DMS153 treated with DMSO at 0.1 percent for 48 hours (cell line): ENCODE measurements around the gene SAYSD1.

Experiments used
- DNase-seq: peaks from one replicate; lab custom pipeline; 2025; ENCODE audit not compliant: unreplicated experiment; lab: John Stamatoyannopoulos, UW

Gene SAYSD1

DNA sequence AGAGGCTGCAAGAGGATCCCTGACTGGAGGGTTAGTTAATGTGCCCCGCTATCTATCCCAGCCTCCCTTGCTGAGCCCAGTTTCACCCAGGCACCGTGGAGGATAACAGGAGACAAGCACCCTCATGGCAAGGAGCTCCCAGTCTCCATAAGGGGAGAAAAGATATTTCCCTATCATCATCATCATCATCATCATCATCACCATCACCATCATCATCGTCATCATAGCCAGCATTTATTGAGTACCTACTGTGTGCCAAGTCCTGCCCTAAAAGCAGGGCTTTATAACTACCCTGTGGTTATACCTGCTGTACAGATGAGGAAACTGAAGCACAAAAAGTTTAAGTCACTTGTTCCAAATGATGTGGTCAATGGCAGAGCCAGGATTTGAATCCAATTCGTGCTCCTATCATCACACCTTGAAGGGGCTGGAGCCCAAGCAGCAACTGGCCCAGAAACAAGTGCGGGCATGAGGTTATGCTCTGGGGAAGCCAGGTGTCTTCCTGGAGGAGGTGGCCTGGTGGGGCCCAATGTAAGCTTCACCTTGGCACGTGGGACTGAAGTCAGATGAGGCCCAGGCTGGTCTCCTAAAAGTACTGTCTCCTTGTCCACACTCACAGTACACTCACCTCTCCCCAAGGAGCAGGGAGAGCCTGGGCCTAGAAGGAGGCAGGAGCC is 56.4 kb downstream of the SAYSD1 start:
- no peak for DNase-seq

DNA sequence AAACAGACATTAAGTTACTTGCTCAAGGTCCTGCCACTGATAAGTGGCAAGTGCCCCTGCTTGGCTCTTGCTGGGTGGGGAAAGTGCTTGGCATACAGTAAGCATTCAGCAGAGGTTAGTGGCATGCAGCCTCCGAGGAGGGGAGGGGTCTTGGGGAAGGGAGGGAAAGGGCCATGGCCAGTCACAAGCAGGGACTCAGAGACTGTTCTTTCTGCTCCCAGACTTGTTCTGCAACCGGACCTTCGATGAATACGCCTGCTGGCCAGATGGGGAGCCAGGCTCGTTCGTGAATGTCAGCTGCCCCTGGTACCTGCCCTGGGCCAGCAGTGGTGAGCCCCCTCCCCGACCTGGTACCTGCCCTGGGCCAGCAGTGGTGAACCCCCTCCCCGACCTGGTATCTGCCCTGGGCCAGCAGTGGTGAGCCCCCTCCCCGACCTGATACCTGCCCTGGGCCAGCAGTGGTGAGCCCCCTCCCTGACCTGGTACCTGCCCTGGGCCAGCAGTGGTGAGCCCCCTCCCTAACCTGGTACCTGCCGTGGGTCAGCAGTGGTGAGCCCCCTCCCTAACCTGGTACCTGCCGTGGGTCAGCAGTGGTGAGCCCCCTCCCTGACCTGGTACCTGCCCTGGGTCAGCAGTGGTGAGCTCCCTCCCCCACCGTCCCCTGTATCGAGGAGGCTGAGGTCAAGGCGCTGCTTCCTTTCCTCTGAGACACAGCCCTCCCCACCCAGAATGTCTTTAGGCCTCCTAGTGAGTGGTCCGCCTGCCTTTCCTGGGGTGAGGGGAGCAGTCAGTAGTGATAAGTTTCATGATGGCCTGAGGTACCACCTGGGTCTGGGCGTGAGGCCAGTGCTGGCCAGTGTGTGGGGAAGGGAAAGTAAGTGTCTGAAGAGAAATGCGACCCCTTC is 57.5 kb downstream of the SAYSD1 start:
- no peak for DNase-seq

GRCh38 chr6:39056681-39057080 is 58.3 kb downstream of the SAYSD1 start:
- no peak for DNase-seq

DNA sequence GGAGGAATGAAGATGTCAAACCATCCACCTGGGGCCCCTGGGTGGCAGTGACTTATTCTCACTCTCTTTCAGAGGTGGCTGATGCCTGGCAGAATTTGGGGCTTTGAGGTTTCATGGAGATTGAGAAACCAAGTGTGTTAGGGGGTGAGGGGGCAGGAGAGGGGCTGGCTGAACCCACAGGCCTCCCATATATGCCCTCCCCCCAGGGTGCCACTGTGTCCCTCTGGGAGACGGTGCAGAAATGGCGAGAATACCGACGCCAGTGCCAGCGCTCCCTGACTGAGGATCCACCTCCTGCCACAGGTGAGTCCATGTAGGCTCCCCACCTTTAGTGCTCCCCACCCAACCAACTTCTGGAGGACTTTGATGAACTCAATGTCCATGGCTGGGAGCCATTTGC is 58.8 kb downstream of the SAYSD1 start:
- DNase-seq: no peak

DNA sequence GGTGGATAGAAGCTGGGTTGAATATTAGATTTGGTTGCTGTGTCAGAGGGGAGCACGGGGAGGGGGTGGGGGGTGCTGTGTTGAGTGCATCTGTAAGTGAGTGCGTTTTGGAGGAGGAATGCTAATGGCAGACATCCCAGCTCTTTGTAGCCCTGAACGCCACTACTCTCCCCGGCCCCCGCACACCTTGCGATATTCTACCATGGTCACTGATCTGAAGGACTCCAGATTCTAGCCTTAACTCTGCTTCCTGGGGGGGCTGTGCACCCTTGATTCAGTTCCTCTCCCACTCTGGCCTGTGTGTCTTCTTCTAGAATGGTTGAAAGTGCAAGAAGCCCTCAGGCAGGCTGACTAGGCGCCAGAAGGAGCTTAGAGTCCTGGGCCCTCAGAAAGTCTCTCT is 59.3 kb downstream of the SAYSD1 start:
- DNase-seq: no peak

- no peak for DNase-seq
These were observed 60.3 kb downstream of the SAYSD1 start for GRCh38 chr6:39054577-39055142.
